Fibroblast of mammary gland (primary cell): Measurements from ENCODE around the gene ADGRG2.

Experiments used
- DNase-seq: peaks from one replicate; pipeline ENCODE4 v3.0.0-alpha.2; 2010; ENCODE audit warnings: low read depth
- H3K4me3 ChIP-seq: 2 replicates; pipeline ENCODE4 v1.5.1; 2011; ENCODE audit warnings: low read depth, mild to moderate bottlenecking, low read length, moderate library complexity; ENCODE audit not compliant: control insufficient read depth
- TF ChIP-seq, protein P1 (sequence below): conservative IDR thresholded peaks from 2 replicates; pipeline ENCODE4 v1.5.1; 2011; ENCODE audit warnings: low read depth, low read length, inconsistent platforms; ENCODE audit not compliant: control insufficient read depth, insufficient read depth

ADGRG2 gene

GRCh38 chrX:19003756-19004155 lies 118.5 kb downstream of the ADGRG2 start:
- H3K4me3 ChIP-seq: no peak overlapping the region
- DNase-seq: peak; percentile 33
- TF ChIP-seq, protein P1, sequence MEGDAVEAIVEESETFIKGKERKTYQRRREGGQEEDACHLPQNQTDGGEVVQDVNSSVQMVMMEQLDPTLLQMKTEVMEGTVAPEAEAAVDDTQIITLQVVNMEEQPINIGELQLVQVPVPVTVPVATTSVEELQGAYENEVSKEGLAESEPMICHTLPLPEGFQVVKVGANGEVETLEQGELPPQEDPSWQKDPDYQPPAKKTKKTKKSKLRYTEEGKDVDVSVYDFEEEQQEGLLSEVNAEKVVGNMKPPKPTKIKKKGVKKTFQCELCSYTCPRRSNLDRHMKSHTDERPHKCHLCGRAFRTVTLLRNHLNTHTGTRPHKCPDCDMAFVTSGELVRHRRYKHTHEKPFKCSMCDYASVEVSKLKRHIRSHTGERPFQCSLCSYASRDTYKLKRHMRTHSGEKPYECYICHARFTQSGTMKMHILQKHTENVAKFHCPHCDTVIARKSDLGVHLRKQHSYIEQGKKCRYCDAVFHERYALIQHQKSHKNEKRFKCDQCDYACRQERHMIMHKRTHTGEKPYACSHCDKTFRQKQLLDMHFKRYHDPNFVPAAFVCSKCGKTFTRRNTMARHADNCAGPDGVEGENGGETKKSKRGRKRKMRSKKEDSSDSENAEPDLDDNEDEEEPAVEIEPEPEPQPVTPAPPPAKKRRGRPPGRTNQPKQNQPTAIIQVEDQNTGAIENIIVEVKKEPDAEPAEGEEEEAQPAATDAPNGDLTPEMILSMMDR: no peak

DNA sequence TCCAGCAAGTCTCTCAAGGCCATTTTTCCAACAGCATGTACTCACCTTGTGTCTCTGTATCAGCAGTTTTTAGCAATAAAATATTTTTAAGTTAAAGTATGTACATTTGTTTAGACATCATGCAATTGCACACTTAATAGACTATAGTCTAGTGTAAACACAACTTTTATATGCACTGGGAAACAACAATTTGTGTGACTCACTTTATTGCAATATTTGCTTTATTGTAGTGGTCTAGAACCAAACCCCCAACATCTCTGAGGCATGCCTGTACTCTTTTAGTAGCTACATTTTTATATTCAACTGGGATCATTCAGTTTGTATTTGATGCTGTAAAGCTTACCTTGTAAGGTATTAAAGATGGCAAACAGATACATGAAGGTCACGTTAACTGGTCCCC lies 123.6 kb downstream of the ADGRG2 start:
- H3K4me3 ChIP-seq: no peak overlapping the region
- TF ChIP-seq, protein P1: no peak
- no peak for DNase-seq

DNA sequence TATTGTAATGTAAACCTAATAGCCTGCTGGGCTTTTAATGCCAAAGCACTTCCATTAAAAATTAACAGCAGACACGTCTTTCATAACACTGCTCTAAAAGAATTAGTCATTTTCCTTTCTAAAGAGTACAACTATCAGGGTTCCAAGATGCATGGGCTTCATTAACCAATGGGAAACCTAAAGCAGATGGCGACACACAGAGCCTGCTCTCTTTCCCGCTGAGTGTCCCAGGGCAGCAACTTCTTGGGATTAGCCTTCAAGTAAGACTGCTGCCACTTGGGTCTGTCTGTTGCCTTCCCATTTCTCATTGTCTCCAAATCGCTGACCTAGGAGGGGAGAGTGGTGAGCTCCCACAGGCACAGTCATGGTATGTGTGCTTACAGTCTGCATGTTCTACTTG lies 124.4 kb downstream of the ADGRG2 start:
- TF ChIP-seq, protein P1: no peak
- DNase-seq: peak; percentile 41
- H3K4me3 ChIP-seq: no peak overlapping the region

DNA sequence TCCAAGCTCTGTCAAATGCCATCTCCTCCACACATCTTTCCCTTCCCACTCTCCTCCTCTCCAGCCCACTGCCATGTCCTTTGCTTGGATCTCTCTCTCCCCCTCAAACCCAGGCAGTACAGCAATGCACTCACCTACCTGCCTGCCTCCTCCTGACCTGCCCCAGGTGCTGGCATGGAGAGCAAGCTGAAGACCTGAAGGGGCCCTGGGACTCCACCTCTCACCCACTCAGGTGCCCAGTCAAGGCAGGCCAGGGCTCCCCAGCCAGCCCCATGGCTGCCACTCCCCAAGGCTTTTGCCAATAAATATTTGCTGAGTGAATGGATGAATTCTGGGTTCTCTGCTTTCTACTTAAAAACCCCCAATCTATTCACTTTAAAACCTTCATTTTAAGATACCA lies 125.7 kb downstream of the ADGRG2 start:
- no peak for DNase-seq
- no peak overlapping the region for H3K4me3 ChIP-seq
- TF ChIP-seq, protein P1: no peak

DNA sequence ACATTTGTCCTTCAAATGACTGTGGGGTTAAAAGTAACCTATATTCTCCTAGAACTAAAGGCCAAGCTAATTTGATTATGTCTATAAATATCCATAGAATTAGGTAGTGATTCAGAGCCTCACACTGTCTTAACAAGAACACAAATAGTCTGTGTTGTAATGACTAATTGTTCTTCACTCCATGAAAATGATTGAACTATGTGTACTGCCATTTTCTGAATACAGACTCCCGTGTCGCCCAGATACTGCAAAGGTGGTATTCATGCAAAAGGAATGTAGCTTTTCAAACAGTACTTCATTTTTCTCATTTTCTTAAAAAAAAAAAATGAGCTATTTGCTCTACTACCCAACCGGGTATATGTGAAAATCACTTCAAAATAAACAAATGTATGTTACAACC lies 127.0 kb downstream of the ADGRG2 start:
- TF ChIP-seq, protein P1: no peak
- no peak overlapping the region for H3K4me3 ChIP-seq
- peak; percentile 57 for DNase-seq

GRCh38 chrX:18994713-18995112 lies 127.6 kb downstream of the ADGRG2 start:
- TF ChIP-seq, protein P1: no peak
- DNase-seq: peak; percentile 86
- no peak overlapping the region for H3K4me3 ChIP-seq

- TF ChIP-seq, protein P1: no peak
- H3K4me3 ChIP-seq: no peak overlapping the region
- DNase-seq: no peak
Measured at GRCh38 chrX:18992829-18993228, 129.4 kb downstream of the ADGRG2 start.
